ENCODE data around the gene ANKRD27.
A peak's percentile ranks its signal among the peaks of the same experiment; 100 is the strongest.
"Not testable (repeated sequence)": the region's sequence is repeated elsewhere in the genome, so short reads cannot be mapped to it uniquely, and the experiment has no call there.

ANKRD27 gene

DNA sequence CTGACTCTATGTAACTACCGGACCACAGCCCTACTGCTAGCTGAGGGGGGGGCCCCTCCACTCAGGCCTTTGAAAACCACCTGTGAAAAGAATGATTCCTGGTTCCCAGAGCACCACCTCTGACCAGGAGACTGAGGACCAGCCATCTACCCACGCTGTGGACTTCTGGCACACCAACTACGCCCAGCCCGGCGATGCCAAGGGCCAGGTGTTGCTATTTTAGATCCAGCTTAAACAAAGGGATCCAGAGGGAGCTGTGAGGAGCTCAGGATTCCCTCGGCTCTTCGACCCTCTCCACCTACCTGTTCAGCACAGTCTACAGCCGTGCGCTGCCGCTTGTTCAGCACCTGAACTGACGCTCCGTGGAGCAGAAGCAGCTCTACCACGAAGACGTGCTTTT lies 71.0 kb downstream of the ANKRD27 start:
- no peak for DNase-seq (ENCODE audit: low spot score)

DNA sequence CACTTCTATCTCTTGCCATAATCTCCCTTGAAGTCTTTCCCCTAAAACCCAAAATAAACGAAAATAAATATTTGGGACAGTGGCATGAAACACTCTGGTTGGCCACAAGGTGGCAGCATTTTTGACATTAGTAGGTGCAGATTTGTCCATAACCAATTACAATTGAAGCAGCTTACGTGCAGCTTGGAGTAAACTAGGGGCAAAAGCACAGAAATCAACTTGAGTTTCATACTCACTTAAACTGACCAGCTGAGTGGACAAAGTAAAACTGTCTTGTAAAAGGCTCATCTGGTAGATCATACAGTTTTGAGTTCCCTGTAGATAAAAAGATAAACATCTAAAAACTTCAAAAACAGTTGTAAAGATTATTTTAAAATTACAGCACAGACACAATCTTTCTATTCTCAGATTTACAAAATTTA lies 75.2 kb downstream of the ANKRD27 start:
- peak; percentile 62 for DNase-seq (ENCODE audit: low spot score)

GRCh38 chr19:32599258-32599657 lies 75.7 kb downstream of the ANKRD27 start:
- no peak for DNase-seq (ENCODE audit: low spot score)

GRCh38 chr19:32598022-32598421 lies 77.0 kb downstream of the ANKRD27 start:
- DNase-seq (ENCODE audit: low spot score): no peak

DNA sequence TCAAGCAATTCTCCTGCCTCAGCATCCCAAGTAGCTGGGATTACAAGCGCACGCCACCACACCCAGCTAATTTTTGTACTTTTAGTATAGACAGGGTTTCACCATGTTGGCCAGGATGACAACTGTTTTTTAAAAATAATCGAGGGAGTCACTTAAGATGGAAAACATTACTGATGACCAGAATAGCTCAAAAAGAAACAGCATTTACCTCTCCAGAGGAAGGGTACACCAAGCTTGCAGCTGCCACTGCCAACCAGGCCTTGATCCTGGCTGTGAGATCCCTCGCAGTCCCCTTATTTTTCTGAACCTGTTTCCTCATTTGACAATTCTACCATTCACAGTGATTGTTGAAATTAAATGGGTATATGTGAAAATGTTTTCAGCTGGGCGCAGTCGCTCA lies 79.5 kb downstream of the ANKRD27 start:
- no peak for DNase-seq (ENCODE audit: low spot score)

DNA sequence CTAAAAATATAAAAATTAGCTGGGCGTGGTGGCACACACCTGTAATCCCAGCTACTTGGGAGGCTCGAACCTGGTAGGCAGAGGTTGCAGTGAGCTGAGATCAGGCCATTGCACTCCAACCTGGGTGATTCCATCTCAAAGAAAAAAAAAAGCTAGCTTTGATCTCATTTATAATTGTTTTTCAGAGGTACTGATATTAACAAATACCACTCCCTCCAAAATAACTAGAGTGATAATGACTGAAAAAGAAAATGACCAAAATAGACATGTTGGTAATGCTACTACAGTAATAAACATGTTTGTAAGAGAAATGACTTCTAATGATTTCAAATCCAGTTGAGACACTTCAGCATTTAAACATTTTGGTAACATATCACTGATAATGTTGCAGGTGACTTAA lies 81.0 kb downstream of the ANKRD27 start:
- no peak for DNase-seq (ENCODE audit: low spot score)

DNA sequence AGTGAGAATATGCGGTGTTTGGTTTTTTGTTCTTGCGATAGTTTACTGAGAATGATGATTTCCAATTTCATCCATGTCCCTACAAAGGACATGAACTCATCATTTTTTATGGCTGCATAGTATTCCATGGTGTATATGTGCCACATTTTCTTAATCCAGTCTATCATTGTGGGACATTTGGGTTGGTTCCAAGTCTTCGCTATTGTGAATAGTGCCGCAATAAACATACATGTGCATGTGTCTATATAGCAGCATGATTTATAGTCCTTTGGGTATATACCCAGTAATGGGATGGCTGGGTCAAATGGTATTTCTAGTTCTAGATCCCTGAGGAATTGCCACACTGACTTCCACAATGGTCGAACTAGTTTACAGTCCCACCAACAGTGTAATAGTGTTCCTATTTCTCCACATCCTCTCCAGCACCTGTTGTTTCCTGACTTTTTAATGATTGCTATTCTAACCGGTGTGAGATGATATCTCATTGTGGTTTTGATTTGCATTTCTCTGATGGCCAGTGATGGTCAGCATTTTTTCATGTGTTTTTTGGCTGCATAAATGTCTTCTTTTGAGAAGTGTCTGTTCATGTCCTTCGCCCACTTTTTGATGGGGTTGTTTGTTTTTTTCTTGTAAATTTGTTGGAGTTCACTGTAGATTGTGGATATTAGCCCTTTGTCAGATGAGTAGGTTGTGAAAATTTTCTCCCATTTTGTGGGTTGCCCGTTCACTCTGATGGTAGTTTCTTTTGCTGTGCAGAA lies 87.1 kb downstream of the ANKRD27 start:
- DNase-seq (ENCODE audit: low spot score): not testable (repeated sequence)

DNA sequence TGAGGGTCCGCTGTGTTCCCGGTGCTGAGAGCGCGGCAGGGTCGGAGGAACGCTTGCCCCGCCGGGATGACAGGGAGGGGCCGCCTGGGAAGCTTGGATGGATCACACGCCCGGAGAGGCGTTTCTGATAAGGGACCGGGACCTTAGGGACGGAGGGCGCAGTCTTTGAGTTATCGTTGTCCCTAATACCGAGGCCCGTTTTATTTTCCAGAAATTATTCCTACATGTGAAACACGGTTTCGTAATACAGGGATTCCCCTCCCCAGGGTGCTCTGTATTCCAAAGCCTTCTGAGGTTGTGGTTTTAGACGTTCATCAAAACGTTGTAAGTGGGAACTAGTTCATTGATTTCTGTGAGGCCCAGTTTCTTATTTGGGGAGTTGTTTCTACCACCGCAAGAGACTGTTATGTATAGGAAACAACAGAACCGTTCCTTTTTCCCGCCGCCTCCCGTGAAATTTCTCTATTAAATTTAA lies 93.2 kb downstream of the ANKRD27 start:
- DNase-seq (ENCODE audit: low spot score): peak; percentile 61

DNA sequence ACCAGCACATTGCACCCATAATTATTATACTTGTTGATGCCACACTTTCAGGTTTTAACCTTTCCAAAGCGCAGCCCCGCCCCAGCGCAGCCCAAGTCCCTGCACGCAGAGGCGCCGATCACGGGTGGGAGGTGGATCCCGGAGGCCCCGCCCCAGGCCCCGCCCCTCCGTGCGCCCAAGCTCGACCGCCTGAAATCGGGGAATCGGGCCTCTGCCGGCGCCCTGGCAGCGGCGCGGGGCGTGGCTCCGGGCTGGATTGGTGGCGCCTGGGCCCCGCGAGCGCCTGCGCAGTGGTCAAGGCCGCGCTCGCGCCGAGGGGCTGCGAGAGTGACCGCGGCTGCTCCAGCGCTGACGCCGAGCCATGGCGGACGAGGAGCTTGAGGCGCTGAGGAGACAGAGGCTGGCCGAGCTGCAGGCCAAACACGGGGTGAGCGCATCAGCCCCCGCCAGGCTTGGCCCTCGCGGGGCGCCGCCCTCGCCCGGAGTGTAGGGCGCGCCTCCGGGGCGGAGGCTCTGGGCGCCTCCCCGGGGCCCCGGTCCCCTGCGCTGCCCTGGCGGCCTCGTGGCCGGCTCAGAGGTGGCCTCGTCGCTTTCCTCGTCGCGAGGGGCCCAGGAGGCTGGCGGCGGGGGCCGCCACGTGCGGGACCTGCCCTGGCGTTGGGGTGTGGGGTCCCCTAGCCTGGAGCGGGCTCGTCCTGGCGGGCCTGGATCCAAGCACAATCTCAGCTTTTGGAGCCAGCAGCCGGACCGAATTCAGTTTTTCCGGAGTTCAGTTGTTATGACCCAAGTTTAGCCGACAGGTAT lies 93.9 kb downstream of the ANKRD27 start, which contains the start of gene PDCD5:
PDCD5 (plus strand) TSS at position 290 of the 804 bp plus-strand sequence; CDS start at position 362, 72 bp downstream.
- peak; percentile 98 for DNase-seq (ENCODE audit: low spot score)

- no peak for DNase-seq (ENCODE audit: low spot score)
Measured at GRCh38 chr19:32580353-32580900, 94.6 kb downstream of the ANKRD27 start.

DNA sequence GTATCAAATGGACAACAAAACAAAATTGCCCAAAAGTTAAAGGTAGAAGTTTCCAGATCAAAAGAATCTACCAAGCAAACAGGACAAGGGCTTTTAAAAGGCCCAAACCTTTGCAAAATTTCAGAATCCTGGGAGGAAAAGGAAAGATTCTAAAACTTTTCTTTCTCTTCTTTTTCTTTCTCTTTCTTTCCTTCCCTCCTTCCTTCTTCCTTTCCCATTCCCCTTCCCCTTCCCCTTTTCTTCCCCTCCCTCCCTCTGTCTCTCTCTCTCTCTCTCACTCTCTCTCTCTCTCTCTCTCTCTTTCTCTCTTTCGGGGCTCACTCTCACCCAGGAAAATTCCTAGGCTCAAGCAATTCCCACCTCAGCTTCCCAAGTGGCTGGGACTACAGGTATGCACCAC lies 98.2 kb downstream of the ANKRD27 start:
- no peak for DNase-seq (ENCODE audit: low spot score)

DNA sequence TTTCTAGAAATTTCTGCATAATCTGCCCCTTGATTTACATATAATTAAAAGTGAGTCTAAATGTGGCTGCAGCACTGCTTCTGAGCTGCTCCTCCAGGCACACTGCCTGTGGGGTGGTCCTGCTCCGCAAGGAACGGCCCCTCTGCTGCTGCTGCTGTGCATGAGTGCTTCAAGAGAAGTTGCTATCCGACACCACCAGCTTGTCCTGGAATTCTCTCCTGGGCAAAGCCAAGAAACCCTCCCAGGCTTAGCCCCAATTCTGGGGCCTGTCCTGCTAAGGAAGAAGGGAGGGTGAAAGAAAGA lies 101.5 kb downstream of the ANKRD27 start:
- no peak for DNase-seq (ENCODE audit: low spot score)

GRCh38 chr19:32572700-32573491 lies 102.1 kb downstream of the ANKRD27 start:
- DNase-seq (ENCODE audit: low spot score): not testable (repeated sequence)

DNA sequence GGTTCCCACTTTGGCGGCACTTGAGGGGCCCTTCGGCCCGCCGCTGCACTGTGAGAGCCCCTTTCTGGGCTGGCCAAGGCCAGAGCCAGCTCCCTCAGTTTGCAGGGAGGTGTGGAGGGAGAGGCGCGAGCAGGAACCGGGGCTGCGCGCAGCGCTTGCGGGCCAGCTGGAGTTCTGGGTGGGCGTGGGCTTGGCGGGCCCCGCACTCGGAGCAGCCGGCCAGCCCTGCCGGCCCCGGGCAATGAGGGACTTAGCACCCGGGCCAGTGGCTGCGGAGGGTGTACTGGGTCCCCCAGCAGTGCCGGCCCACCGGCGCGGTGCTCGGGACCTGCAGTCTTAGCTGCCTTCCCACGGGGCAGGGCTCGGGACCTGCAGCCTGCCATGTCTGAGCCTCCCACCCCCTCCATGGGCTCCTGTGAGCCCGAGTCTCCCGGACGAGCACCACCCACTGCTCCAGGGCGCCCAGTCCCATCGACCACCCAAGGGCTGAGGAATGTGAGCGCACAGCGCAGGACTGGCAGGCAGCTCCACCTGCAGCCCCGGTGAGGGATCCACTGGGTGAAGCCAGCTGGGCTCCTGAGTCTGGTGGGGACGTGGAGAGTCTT lies 103.4 kb downstream of the ANKRD27 start:
- not testable (repeated sequence) for DNase-seq (ENCODE audit: low spot score)

GRCh38 chr19:32570081-32570785 lies 104.7 kb downstream of the ANKRD27 start:
- DNase-seq (ENCODE audit: low spot score): peak; percentile 77

DNA sequence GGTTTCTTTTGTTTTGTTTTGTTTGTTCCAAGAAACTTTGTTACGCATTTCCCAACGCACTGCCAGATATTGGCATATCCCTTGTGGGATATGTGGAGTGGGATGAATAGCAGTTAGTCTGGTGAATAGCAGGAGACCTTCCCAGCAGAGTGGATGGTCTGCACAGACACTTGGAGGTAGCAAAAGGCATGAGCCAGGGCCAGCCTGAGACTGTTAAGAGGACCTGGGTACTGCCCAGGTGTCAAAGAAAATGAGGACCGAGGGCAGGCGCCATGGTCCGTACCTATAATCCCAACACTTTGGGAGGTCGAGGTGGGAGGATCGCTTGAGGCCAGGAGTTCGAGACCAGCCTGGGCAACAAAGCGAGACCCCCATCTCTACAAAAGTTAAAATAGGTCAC lies 107.5 kb downstream of the ANKRD27 start:
- no peak for DNase-seq (ENCODE audit: low spot score)

- DNase-seq (ENCODE audit: low spot score): no peak
Measured at GRCh38 chr19:32566246-32566830, 108.6 kb downstream of the ANKRD27 start.

DNA sequence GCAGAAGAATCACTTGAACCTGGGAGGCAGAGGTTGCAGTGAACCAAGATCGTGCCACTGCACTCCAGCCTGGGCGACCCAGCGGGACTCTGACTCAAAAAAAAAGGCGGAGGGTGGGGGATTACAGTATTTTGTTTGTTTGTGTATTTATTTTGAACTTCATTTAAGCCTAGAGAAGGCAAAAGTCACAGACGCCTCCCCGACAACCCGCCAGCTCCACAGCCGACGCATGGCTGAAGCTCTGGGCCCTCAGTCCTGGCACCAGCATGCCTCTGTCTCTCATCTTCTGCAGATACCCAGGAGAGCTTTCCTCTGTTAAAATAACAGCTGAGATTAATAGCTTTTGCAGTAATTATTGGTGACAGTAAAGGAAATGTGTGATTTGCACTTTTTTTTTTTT lies 111.2 kb downstream of the ANKRD27 start:
- DNase-seq (ENCODE audit: low spot score): no peak

DNA sequence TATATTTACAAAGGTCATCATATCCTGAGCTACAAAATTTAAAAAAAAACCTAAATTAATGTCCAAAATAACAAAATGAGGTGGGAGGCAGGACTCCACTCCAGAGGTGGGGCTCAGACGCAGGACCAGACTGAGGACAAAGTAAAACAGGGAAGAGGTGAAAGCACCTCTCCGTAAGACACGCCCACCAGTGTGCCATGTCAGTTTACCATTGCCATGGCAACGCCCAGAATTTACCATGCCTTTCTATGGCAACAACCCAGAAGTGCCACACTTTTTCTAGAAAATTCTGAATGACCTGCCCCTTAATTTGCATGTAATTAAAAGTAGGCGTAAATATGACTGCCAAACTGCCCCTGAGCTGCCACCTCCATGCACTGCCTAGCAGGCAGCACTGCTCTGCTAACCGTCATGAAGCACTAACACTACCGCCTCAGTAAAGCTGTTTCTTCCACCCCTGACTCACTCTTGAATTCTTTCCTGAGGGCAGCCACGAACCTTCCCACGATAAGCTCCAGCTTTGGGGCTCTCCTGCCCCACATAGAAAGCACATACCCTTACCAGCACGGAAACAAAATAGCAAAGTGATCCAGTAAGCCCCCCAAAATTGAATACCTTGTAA lies 116.3 kb downstream of the ANKRD27 start:
- DNase-seq (ENCODE audit: low spot score): no peak

DNA sequence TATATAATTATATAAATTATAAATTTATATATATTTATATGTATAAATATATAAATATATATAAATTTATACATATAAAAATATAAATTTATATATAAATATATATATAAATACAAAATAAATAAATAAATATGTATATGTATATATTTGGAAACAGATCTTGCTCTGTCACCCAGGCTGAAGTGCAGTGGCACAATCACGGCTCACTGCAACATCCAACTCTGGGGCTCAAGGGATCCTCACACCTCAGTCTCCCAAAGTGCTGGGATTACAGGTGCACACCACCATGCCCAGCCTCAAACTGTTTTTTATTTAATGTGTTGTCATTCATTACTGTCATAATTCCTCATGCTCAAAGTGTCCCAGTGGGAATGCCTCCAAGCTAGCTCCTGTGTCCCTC lies 119.2 kb downstream of the ANKRD27 start:
- no peak for DNase-seq (ENCODE audit: low spot score)

Data from D341Med (cell line).